Testis (tissue), 3 donors: ENCODE data around the gene SLC39A9. TPM values are rescaled to one million over a fixed set of nuclear protein-coding genes. Genes with fewer than 3 reads are reported as not detected.
A peak's percentile ranks its signal among the peaks of the same experiment; 100 is the strongest.

Source experiments
- DNase-seq: peaks from one replicate; pipeline ENCODE4 v3.0.0-alpha.2; 2019
- H3K27ac ChIP-seq, 2 donors: fragments of 200-600 bp; sonication (generic); one replicate each; pipeline ENCODE4 v1.5.1; 2019
- H3K27me3 ChIP-seq: fragments of 200-600 bp; sonication (generic); one replicate; pipeline ENCODE4 v1.5.1; 2019
- H3K36me3 ChIP-seq: fragments of 200-600 bp; sonication (generic); one replicate; pipeline ENCODE4 v1.5.1; 2017; ENCODE audit warnings: low read depth; ENCODE audit errors: missing control alignments
- H3K4me1 ChIP-seq: fragments of 200-600 bp; sonication (generic); one replicate; pipeline ENCODE4 v1.5.1; 2019
- H3K4me3 ChIP-seq, 2 donors: fragments of 200-600 bp; sonication (generic); one replicate each; pipeline ENCODE4 v1.5.1; 2017 to 2019
- H3K9me3 ChIP-seq: fragments of 200-600 bp; sonication (generic); one replicate; pipeline ENCODE4 v1.5.1; 2017
- POLR2A ChIP-seq: fragments of 450-650 bp; IDR thresholded peaks from one replicate; pipeline ENCODE4 v1.6.1; 2017; ENCODE audit warnings: antibody characterized with exemption, mild to moderate bottlenecking, moderate library complexity
- WGBS, 2 donors: methylation state at CpG; one replicate each; pipeline ENCODE4 v1.1.5; 2018; 5-methylcytosine and 5-hydroxymethylcytosine counted together
- intact Hi-C: fragments of 100-400 bp; cut with DNase I; formaldehyde crosslinking; loops from one replicate; pipeline ENCODE4 v1.15.1; 2023; ENCODE audit warnings: low total_unique reads
- polyA plus RNA-seq: library from polyadenylated mRNA; stranded (reverse); fragments of 350-450 nt; fragmentation: Illumina TruSeq; extraction: RNeasy Lipid Tissue Mini Kit (QIAGEN cat#74804); gene quantifications from one replicate; pipeline ENCODE4 v1.2.3, GENCODE V29; 2014; ENCODE audit warnings: low read depth, low replicate concordance; ENCODE audit not compliant: insufficient read depth
- total RNA-seq, 2 donors: library from RNA; depleted of rRNA; stranded (reverse); fragments of >200 nt; gene quantifications; one replicate each; pipeline ENCODE4 v1.2.3, GENCODE V29; 2016
- TF ChIP-seq, protein P1 (sequence below), 3 experiments: fragments of 450-650 bp in 2 of 3; fragments of 200-600 bp in 1 of 3; sonication (generic) in 1 of 3; IDR thresholded peaks; one replicate each; pipeline ENCODE4 v1.5.1; 2016 to 2019; ENCODE audit warnings: antibody characterized with exemption in 3 of 3, mild to moderate bottlenecking in 2 of 3, moderate library complexity in 1 of 3

The SLC39A9 gene
- total and polyA plus RNA-seq, 3 donors from 2014 or later: 38.0 to 73.3 (median 59.9) TPM

DNA sequence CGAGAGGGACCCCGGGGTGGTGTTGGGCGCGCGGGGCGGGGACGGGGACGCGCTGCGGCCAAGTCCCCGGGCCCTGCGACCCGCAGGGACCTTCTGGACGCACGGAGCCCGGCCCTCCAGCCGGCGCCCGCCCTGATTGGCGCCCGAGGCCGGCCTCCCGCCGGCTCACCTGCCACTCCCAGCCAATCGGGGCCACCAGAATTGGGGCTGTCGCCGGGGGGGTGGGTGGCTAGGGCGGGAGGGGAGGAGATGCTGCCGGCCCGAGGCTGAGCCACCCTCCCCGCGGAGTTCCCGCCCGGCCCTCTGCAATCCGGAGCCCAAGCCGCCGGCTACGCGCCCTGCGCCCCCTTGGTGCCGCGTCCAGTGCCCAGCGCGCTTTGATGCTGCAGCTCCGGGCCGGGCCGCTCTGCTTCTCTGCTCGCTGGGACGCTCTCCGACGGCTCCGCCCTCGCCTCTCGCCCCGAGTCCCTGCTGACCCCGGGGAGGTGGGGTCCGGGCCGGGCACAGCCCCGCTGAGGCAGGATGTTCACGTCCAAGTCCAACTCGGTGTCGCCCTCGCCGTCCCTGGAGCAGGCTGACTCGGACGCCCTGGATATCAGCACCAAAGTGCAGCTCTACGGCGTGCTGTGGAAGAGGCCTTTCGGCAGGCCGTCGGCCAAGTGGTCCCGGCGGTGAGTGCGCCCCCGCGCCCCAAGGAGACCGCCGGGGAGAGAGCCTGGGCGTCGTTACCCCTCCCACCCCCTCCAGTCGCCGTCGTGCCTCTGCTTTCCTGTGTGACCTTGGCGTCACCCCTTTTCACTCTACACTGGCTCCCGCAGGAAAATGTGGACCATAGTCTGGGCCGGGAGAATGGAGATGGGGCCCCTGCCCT, 86.2 kb downstream of the SLC39A9 start, which contains the start of gene PLEKHD1:
Gene PLEKHD1, plus strand, starts transcription at position 285 of the 871 bp plus-strand sequence. Its CDS starts 238 bp downstream, at position 523.
- WGBS, 2 donors: 4 to 6% methylated on average over 18 to 46 of the region's 86 CpGs
- no peaks in the 10 kb centered on the region for H3K27me3 ChIP-seq
- TF ChIP-seq POLR2A: no peak
- TF ChIP-seq, protein P1, sequence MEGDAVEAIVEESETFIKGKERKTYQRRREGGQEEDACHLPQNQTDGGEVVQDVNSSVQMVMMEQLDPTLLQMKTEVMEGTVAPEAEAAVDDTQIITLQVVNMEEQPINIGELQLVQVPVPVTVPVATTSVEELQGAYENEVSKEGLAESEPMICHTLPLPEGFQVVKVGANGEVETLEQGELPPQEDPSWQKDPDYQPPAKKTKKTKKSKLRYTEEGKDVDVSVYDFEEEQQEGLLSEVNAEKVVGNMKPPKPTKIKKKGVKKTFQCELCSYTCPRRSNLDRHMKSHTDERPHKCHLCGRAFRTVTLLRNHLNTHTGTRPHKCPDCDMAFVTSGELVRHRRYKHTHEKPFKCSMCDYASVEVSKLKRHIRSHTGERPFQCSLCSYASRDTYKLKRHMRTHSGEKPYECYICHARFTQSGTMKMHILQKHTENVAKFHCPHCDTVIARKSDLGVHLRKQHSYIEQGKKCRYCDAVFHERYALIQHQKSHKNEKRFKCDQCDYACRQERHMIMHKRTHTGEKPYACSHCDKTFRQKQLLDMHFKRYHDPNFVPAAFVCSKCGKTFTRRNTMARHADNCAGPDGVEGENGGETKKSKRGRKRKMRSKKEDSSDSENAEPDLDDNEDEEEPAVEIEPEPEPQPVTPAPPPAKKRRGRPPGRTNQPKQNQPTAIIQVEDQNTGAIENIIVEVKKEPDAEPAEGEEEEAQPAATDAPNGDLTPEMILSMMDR (IDR thresholded peaks at IDR 0.05): no peak
- H3K36me3 ChIP-seq: no peaks in the 10 kb centered on the region
- DNase-seq: no peak
- peak within 1 kb of the TSS in 1 of 2 donors; percentile 12 for H3K4me3 ChIP-seq
- no peaks in the 10 kb centered on the region for H3K9me3 ChIP-seq
- H3K27ac ChIP-seq: no peak within 1 kb of the TSS
- H3K4me1 ChIP-seq: peaks cover 14% of the 10 kb centered on the region
- intact Hi-C loops: no loop called here

DNA sequence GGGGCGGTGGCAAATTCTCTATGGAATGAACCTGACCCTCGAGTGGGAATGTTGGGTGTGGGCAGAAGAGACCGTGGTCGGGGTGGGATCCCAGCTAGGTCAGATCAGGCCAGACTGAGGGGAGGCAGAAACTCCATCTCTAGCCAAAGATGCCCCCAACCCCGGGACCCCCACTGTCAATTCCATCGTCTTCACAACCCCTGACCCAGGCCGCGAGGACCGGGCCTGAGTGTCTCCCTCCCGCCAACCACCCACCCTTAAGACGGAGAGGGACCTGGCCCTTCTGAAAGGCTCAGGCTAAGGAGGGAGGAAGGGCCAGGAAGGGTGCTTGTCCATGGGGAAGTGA, 86.8 kb downstream of the SLC39A9 start:
- intact Hi-C loops: no loop called here

GRCh38 chr14:69485701-69486100, 87.2 kb downstream of the SLC39A9 start:
- 70 to 72% methylated on average over 6 of the region's 6 CpGs for WGBS, 2 donors
- H3K4me3 ChIP-seq: no peak overlapping the region
- intact Hi-C loops: no loop called here
- peaks cover 14% of the 10 kb centered on the region for H3K4me1 ChIP-seq
- no peaks in the 10 kb centered on the region for H3K36me3 ChIP-seq
- no peak overlapping the region for H3K27ac ChIP-seq
- no peaks in the 10 kb centered on the region for H3K27me3 ChIP-seq
- DNase-seq: no peak
- no peaks in the 10 kb centered on the region for H3K9me3 ChIP-seq
- TF ChIP-seq, protein P1 (IDR thresholded peaks at IDR 0.05): no peak
- no peak for TF ChIP-seq POLR2A

More for the DNA sequence above, 86.8 kb downstream of the SLC39A9 start:
- Histone ChIP-seq H3K4me3 (no peak overlapping the region), H3K27ac (no peak overlapping the region), H3K9me3 (no peaks in the 10 kb centered on the region), H3K4me1 (peaks cover 14% of the 10 kb centered on the region), H3K36me3 (no peaks in the 10 kb centered on the region), H3K27me3 (no peaks in the 10 kb centered on the region)
- TF ChIP-seq, protein P1 (IDR thresholded peaks at IDR 0.05): no peak
- TF ChIP-seq POLR2A: no peak
- 37 to 55% methylated on average over 9 to 11 of the region's 11 CpGs for WGBS, 2 donors
- DNase-seq: no peak

DNA sequence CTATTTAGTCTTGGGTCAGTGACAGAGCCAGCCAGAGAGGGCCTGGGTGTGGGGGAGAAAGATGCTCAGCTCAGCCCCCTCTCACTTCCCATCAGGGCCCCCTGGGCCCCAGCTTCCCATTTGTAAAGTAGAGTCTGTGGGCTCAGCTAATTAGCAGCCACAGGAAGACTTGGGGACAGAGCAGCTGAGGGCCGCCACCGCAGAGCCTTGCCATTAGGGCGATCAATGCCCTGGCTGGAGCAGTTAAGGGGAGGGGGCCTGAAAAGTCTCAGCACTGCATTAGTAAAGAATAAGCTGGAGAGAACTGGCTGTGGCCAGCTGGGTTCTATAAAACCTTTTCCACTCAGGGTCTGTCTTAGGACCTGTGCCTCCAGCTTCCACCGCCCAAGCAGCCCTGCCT, 88.7 kb downstream of the SLC39A9 start:
- DNase-seq: no peak
- Histone ChIP-seq H3K36me3 (no peaks in the 10 kb centered on the region), H3K27me3 (no peaks in the 10 kb centered on the region), H3K27ac (no peak overlapping the region), H3K4me3 (no peak overlapping the region), H3K9me3 (no peaks in the 10 kb centered on the region), H3K4me1 (peaks cover 14% of the 10 kb centered on the region)
- TF ChIP-seq POLR2A: no peak
- TF ChIP-seq, protein P1 (IDR thresholded peaks at IDR 0.05): no peak
- intact Hi-C loops: no loop called here
- 95 to 96% methylated on average over 4 of the region's 4 CpGs for WGBS, 2 donors
